A673 (cell line): ENCODE results near the gene AKTIP.

ENCODE experiments used
- EZH2 ChIP-seq: fragments of 200-600 bp; sonication (generic); IDR thresholded peaks from 2 replicates; pipeline ENCODE4 v1.6.1; 2017; ENCODE audit warnings: borderline replicate concordance, low read depth, mild to moderate bottlenecking, mixed read lengths, antibody characterized with exemption, low read length; ENCODE audit not compliant: poor library complexity, severe bottlenecking
- TF ChIP-seq, protein P1 (sequence below): fragments of 300-800, 200-600 bp; sonication (generic); conservative IDR thresholded peaks from 2 replicates; pipeline ENCODE4 v1.5.1; 2017; ENCODE audit warnings: low read depth, mild to moderate bottlenecking, antibody characterized with exemption, low read length, moderate library complexity, mixed read lengths

DNA sequence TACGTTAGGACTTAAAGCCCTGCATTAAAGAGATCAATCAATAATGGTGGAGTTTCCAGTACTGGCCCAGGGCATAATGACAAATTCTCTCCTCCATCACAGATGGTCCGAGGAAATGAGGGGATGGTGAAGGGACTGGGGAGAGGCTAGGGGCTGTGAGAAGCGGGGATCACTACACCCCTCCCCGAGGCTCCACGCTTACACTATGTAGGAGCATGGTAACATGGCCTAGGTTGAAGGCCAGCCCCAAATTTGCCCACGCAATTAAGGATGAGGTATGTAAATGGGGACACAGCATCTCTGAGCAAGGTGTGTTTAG lies 8.0 kb upstream of the AKTIP start:
- TF ChIP-seq, protein P1, sequence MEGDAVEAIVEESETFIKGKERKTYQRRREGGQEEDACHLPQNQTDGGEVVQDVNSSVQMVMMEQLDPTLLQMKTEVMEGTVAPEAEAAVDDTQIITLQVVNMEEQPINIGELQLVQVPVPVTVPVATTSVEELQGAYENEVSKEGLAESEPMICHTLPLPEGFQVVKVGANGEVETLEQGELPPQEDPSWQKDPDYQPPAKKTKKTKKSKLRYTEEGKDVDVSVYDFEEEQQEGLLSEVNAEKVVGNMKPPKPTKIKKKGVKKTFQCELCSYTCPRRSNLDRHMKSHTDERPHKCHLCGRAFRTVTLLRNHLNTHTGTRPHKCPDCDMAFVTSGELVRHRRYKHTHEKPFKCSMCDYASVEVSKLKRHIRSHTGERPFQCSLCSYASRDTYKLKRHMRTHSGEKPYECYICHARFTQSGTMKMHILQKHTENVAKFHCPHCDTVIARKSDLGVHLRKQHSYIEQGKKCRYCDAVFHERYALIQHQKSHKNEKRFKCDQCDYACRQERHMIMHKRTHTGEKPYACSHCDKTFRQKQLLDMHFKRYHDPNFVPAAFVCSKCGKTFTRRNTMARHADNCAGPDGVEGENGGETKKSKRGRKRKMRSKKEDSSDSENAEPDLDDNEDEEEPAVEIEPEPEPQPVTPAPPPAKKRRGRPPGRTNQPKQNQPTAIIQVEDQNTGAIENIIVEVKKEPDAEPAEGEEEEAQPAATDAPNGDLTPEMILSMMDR: no peak
- TF ChIP-seq EZH2: no peak
